ENCODE data around the gene KIFBP.

GRCh38 chr10:69007260-69007659, 18.7 kb downstream of the KIFBP start:
- TF ChIP-seq POLR2A (IDR thresholded peaks at IDR 0.05) (no peak), CTCF (IDR thresholded peaks at IDR 0.05) (no peak)

Measured in body of pancreas (tissue), 4 donors.